ENCODE results near the gene KLF9. TPM values are rescaled to one million over a fixed set of nuclear protein-coding genes. Genes with fewer than 3 reads are reported as not detected.

KLF9 gene
- total and polyA plus RNA-seq, 9 of the 15 experiments (the other 6 are each of a cell fraction or from before 2014, with no cell fraction given), result 3.3 to 11.9 (median 6.9) TPM

DNA sequence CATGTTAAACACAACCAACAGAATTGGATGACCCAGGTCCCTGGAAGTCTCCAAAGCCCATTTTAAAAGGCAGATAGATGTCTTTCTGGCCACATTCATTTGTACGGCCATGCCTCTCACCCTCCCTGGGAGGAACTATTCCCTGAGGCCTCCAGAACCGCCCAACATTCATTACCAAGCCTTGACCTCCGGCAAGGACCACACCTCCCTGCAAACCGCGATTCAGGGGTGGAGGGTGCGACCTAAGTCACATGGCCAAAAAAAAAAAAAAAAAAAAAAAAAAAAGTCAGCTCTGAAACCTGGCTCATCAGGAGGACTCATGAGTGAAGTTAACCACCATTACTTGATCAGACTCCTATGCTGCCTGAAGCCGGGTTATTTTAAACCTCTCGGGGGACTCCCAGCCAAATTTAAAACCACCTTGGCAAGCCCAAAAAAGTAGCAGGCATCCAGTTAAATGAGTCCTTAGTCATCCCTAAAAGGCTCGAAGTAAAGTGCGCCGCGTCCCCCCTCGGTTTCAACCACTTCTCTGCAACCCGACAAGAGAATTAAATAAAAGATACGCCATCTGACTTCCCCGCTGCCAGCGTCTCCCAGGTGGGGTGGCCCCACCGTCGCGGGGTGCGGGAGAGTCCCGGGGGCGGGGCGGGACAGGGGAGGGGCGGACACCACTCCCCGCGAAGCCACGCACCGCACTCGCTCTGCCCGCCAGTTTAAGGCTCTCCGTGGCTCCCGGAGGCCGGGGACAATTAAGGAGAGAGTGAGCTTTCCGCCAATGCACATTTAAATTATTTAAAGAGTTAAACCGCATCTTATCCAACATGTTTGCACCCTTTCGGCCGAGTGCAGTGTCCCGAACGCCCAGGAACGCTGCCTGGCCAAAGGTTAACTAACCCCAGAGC, 2.3 kb downstream of the KLF9 start (continued):
- TF ChIP-seq, protein P1, sequence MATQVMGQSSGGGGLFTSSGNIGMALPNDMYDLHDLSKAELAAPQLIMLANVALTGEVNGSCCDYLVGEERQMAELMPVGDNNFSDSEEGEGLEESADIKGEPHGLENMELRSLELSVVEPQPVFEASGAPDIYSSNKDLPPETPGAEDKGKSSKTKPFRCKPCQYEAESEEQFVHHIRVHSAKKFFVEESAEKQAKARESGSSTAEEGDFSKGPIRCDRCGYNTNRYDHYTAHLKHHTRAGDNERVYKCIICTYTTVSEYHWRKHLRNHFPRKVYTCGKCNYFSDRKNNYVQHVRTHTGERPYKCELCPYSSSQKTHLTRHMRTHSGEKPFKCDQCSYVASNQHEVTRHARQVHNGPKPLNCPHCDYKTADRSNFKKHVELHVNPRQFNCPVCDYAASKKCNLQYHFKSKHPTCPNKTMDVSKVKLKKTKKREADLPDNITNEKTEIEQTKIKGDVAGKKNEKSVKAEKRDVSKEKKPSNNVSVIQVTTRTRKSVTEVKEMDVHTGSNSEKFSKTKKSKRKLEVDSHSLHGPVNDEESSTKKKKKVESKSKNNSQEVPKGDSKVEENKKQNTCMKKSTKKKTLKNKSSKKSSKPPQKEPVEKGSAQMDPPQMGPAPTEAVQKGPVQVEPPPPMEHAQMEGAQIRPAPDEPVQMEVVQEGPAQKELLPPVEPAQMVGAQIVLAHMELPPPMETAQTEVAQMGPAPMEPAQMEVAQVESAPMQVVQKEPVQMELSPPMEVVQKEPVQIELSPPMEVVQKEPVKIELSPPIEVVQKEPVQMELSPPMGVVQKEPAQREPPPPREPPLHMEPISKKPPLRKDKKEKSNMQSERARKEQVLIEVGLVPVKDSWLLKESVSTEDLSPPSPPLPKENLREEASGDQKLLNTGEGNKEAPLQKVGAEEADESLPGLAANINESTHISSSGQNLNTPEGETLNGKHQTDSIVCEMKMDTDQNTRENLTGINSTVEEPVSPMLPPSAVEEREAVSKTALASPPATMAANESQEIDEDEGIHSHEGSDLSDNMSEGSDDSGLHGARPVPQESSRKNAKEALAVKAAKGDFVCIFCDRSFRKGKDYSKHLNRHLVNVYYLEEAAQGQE (IDR thresholded peaks at IDR 0.05; ENCODE audit: borderline replicate concordance), result no peak
- TF ChIP-seq, protein P1 (CRISPR knock-in tag; IDR thresholded peaks at IDR 0.05; ENCODE audit: low read depth), result no peak
- TF ChIP-seq SMARCC2 (IDR thresholded peaks at IDR 0.05; ENCODE audit: low read depth) (no peak), FUS (optimal IDR thresholded peaks at IDR 0.05; ENCODE audit: low read depth, low read length) (no peak), CAMTA2 (CRISPR knock-in tag; conservative IDR thresholded peaks at IDR 0.05) (no peak), TBP (optimal IDR thresholded peaks at IDR 0.05; ENCODE audit: low read depth, low read length) (peak; percentile 55), CBX5 (IDR thresholded peaks at IDR 0.05; ENCODE audit: borderline replicate concordance, low read depth) (no peak), ZNF239 (CRISPR knock-in tag; IDR thresholded peaks at IDR 0.05) (no peak), PHB2 (IDR thresholded peaks at IDR 0.05; ENCODE audit: low read depth) (no peak), HCFC1 (IDR thresholded peaks at IDR 0.05; ENCODE audit: low read depth, low read length) (no peak), RBM22 (IDR thresholded peaks at IDR 0.05; ENCODE audit: low read depth, low read length, poor library complexity, severe bottlenecking) (no peak), DACH1 (IDR thresholded peaks at IDR 0.05; ENCODE audit: partially characterized antibody) (no peak), RFX1 (IDR thresholded peaks at IDR 0.05) (no peak), GATAD2A (IDR thresholded peaks at IDR 0.05) (no peak), ZNF140 (CRISPR knock-in tag; IDR thresholded peaks at IDR 0.05) (no peak), HNRNPUL1 (IDR thresholded peaks at IDR 0.05; ENCODE audit: low read length) (no peak), ADNP (tag; IDR thresholded peaks at IDR 0.05) (no peak), NR2C2 (CRISPR knock-in tag; IDR thresholded peaks at IDR 0.05) (no peak), NR2C2 (tag; IDR thresholded peaks at IDR 0.05) (peak; percentile 80; the same call in 1 of the 2 replicates)
- TF ChIP-seq, protein P2, sequence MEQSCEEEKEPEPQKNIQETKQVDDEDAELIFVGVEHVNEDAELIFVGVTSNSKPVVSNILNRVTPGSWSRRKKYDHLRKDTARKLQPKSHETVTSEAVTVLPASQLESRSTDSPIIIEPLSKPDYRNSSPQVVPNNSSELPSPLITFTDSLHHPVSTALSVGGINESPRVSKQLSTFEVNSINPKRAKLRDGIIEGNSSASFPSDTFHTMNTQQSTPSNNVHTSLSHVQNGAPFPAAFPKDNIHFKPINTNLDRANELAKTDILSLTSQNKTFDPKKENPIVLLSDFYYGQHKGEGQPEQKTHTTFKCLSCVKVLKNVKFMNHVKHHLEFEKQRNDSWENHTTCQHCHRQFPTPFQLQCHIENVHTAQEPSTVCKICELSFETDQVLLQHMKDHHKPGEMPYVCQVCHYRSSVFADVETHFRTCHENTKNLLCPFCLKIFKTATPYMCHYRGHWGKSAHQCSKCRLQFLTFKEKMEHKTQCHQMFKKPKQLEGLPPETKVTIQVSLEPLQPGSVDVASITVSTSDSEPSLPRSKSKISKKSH (CRISPR knock-in tag; IDR thresholded peaks at IDR 0.05), result no peak
